Stimulated activated CD4-positive, alpha-beta T cell treated with anti-CD3 and anti-CD28 coated beads, Interleukin-12 subunit alpha, Interleukin-12 subunit beta, amount 100 ng/mL, for 24 hours (primary cell): Measurements from ENCODE around the gene PCNX1.
A peak's percentile ranks its signal among the peaks of the same experiment; 100 is the strongest.
"Not testable (repeated sequence)": the region's sequence is repeated elsewhere in the genome, so short reads cannot be mapped to it uniquely, and the experiment has no call there.

Experiments
- DNase-seq, 2 experiments: peaks; one replicate each; pipeline ENCODE4 v3.0.0-alpha.2; 2020; ENCODE audit warnings: low read depth in 2 of 2

PCNX1 gene

GRCh38 chr14:70907176-70907995, at the start of gene PCNX1:
Gene PCNX1 (plus strand): TSS chr14:70907459. CDS start chr14:70907851, 392 bp downstream.
- peak; percentile 75 to 79 for DNase-seq

- DNase-seq: no peak
These were observed 49.8 kb upstream of the PCNX1 start for GRCh38 chr14:70857496-70857890.

DNA sequence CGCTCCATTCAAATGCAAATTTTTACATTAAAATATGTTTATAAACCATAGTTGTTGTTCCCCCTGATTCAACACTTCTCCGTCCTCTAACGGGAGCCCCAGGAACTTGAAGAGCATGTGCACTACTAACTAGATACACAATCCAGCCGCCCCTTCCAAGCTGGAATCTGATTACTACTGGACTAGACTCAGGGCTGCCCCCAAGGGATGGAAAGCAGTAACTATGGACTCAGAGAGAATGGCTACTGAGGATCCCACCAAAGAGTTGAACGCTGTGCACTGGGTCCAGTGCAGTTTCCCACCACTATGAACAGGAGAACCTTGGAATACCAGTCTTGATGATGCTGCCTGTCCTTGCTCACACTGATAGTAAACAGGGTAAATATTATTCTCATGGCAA, 48.6 kb upstream of the PCNX1 start:
- no peak for DNase-seq

- not testable (repeated sequence) for DNase-seq
These were observed 40.3 kb upstream of the PCNX1 start for GRCh38 chr14:70866992-70867391.

DNA sequence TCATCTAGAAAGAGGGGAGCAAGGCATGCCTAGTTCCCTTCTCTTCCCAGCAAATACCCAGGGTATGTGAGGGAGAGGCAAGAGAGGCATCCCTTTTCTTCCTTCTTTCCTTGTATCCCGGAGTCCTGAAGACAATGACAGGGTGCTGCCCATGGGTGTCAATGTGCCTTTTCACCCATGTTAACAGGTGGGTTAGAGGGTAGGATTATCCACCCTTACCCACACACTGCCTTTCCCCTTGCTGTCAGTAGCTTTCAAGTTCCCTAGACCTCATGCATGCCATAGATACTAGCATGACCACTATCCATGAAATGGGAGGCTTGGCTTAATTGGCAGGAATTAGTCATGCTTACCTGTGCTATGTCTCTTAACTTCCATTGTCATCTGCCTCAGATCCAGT, 36.3 kb upstream of the PCNX1 start:
- DNase-seq: no peak

- DNase-seq: no peak
These were observed 35.2 kb upstream of the PCNX1 start for GRCh38 chr14:70871863-70872677.

- no peak for DNase-seq
These were observed 34.6 kb upstream of the PCNX1 start for GRCh38 chr14:70872678-70873020.

DNA sequence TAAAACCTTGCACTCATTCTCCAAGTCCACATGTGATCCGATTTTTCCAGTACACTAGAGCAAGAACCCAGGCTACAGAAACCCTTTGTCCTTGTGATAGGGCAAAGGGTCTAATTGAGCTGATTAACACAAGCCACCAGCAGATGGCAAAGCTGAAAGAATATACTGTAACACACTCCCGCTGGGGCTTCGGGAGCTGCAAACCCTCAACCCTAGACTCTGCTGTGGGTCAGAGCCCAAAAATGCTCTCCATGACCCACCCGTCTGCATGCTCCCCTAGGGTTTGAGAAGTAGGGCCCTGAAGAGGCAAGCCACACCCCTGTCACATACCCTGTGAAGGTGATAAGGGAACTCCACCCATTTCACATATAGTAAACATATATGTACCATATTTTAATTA, 33.6 kb upstream of the PCNX1 start:
- no peak for DNase-seq

- DNase-seq: not testable (repeated sequence)
These were observed 31.3 kb upstream of the PCNX1 start for GRCh38 chr14:70875811-70876460.

DNA sequence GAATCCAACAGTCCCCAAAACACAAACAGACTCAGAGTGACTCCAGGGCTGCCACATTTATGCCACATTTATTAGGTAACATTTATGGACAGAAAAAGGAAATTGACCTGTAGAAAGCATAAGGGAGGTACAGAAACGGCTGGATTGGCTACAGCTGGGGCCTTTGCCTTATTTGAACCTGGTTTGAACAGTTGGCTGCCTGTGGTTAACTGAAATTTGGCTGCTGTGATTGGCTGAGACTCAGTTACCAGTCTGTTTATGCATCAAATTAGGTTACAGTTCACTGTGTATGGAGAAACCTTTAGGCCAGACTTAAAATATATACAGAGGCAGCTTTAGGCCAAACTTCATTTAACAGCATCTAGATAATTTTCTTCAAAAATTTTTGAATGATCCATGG, 27.8 kb upstream of the PCNX1 start:
- no peak for DNase-seq

GRCh38 chr14:70880888-70881287, 26.4 kb upstream of the PCNX1 start:
- DNase-seq: not testable (repeated sequence)

GRCh38 chr14:70881549-70882177, 25.6 kb upstream of the PCNX1 start:
- no peak for DNase-seq

DNA sequence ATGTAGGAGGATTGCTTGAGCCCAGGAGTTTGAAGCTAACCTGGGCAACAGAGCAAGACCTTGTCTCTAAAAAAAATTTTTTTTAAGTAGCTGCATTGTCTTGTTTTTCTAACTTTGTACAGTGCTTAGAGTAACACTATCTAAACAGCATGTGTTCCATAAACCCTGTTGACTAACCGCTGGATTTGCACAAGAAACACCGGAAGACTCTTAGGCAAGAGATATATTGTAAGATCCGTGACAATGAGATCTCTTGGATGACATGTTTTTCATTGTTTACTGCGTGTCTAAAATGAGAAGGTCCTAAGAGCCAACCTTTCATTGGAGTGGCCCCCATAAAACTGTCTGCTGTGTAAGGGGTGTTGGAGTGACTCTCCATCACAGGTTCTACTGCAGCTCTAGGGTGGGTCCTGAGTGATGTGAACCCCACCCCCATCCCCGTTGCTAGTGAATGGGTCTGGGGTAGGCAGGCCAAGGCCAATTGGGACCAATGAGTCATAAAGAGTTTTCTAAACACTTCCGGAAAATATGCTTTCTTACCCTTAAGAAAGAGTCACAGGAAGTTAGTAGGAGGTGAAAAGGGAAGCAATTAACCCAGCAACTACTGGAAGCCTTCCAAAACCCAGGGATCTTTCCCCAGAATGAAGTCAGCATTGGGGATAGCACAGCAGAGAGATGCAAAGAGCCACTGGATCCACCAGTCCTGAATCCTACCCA, 24.3 kb upstream of the PCNX1 start:
- DNase-seq: no peak

DNA sequence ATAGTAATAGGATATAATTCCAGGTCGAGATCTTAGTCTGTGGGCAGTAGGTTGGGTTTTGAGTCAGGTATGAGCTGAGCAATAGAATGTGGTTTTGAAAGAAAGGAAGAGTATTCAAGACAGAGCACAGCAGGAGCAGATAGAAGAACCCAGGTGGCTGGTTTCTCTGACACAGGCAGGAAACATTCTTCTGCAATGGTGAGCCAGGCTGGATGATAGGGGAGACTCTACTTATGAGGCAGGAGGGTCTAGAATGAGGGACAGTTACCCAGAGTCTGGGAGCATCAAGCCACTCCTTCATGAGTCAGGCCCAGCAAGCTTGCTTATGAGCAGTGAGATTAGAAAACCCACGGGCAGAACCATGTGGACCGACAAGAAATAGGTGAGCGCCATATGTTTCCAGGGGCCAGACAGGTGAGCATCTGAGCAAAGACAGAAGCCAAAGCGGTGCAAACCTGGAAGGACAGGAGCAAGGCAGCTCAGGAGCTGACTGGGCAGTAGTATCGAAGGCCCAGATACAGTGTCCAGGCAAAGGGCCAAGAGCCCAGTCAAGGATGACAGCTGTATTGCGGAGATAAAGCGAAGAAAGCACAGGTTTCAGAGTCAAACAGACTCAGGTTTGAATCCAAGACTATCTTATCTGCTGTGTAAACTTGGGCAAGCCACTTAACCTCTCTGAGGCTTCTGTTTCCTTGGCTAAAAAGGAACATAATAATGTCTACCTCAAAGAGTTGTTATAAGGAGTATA, 22.5 kb upstream of the PCNX1 start:
- DNase-seq: no peak

DNA sequence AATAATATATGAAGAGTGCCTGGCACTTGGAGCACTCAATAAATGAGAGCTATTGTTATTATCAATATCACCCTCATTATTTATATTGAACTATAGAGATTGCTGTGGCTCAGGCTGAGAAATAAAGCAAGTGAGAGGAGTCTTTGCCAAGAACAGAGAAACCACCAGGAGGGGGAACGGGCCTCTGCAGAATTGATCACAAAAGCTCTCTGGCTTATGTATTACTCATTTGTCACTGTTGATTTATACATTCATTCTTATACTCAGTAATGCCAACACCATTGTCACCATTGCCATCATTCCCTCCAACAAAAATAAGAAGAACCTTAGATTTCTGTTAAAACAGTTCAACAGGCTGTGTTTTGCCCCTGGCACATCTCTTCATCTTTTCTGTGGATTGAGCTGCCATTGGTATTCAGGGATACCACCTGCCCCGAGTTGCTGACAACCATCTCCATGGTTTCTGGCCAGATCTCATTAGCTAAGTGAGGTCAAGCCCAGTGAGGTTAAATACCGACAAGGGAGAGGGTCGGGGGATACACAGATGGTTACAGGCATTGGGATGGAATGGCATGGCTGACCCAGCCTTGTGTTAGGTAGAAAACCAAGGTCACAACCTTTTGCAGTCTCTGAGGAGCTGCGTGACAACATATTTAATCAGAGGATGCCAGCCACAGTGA, 21.8 kb upstream of the PCNX1 start:
- DNase-seq: peak in 1 of 2 experiments; percentile 46

GRCh38 chr14:70886421-70887206, 20.6 kb upstream of the PCNX1 start:
- peak in 1 of 2 experiments; percentile 43 for DNase-seq

DNA sequence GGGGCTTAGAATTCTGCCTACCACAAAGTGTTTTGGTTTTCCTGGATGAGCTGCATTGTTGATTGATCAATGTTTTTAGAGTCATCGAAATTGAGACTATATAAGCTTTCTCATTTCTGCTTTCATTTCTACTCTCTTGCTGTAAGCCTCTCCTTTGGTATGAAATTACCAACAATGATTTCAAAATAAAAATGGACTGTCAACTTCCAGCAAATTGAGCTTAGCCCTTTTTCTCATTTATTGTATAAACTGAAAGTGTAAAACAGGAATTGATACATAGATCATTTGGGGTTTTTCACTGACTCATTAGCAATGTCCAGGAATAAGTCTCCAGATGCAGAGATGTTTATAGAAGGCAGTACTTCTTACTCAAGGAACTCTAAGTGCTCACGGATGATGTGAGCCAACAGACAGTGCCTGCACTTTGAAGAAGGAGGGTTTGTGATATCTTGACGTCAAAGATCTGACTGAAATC, 20.0 kb upstream of the PCNX1 start:
- no peak for DNase-seq

DNA sequence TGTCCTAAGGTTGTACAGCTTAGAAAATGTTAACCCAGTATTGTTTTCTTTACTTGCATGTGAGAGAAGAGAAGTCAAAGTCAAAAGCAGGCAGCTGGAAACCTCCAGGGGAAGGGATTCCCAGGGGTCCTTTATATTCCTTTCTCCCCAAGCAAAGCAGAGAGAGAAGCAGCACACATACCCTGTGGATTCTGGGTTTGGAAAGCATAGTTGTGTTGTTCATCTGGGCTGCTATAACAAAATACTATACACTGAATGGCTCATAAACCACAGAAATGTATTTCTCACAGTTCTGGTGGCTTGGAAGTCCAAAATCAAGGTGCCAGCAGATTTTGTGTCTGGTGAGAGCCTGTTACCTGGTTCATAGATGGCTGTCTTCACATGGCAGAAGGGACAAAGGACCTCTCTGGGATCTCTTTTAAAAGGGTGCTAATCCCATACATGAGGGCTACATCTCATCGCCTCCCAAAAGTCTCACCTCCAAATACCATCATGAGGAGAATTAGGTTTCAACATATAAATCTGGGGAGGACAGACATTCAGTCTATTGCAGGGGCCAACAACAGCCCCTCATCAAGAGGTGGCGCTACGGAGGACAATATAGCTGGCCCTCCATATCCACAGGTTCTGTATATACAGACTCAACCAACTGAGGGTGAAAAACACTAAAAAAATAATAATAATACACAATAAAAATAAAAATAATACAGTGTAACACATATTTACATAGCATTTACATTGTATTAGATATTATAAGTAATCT, 19.3 kb upstream of the PCNX1 start:
- no peak for DNase-seq
